GM23338 (cell line): ENCODE measurements around the gene RNF214. TPM values are rescaled to one million over a fixed set of nuclear protein-coding genes. Genes with fewer than 3 reads are reported as not detected.
A peak's percentile ranks its signal among the peaks of the same experiment; 100 is the strongest.
"Not testable (repeated sequence)": the region's sequence is repeated elsewhere in the genome, so short reads cannot be mapped to it uniquely, and the experiment has no call there.

Experiments used
- ATAC-seq: fragments of 200-7000 bp; cut with Tn5 transposase; 3 replicates; pipeline ENCODE4 v1.9.1; 2020
- DNase-seq: peaks from one replicate; pipeline ENCODE4 v3.0.0-alpha.2; 2015; ENCODE audit warnings: low spot score
- H2AFZ ChIP-seq: fragments of 200-600 bp; sonication (generic); 2 replicates; pipeline ENCODE4 v1.8.0; 2016; ENCODE audit warnings: antibody characterized with exemption, mild to moderate bottlenecking, moderate library complexity
- H3F3A ChIP-seq: fragments of 200-600 bp; sonication (generic); replicated peaks from 2 replicates; pipeline ENCODE4 v1.8.0; 2017; ENCODE audit warnings: antibody characterized with exemption, mixed run types, low read depth
- H3K27ac ChIP-seq: fragments of 200-600 bp; sonication (generic); 2 replicates; pipeline ENCODE4 v1.6.1; 2016; ENCODE audit warnings: low read depth
- H3K27me3 ChIP-seq: fragments of 200-600 bp; sonication (generic); 2 replicates; pipeline ENCODE4 v1.8.0; 2016; ENCODE audit warnings: mild to moderate bottlenecking, mixed run types, moderate library complexity; ENCODE audit not compliant: insufficient read depth
- H3K36me3 ChIP-seq: fragments of 200-600 bp; sonication (generic); 2 replicates; pipeline ENCODE4 v1.8.0; 2016; ENCODE audit warnings: mild to moderate bottlenecking; ENCODE audit not compliant: insufficient read depth
- H3K4me1 ChIP-seq: fragments of 200-600 bp; sonication (generic); 2 replicates; pipeline ENCODE4 v1.8.0; 2016; ENCODE audit warnings: mild to moderate bottlenecking, moderate library complexity; ENCODE audit not compliant: insufficient read depth
- H3K4me2 ChIP-seq: fragments of 200-600 bp; sonication (generic); 2 replicates; pipeline ENCODE4 v1.7.1; 2017; ENCODE audit warnings: mixed run types
- H3K4me3 ChIP-seq: fragments of 200-600 bp; sonication (generic); 2 replicates; pipeline ENCODE4 v1.6.1; 2016; ENCODE audit warnings: mixed run types
- H3K79me2 ChIP-seq: fragments of 200-600 bp; sonication (generic); replicated peaks from 2 replicates; pipeline ENCODE4 v1.8.0; 2017; ENCODE audit warnings: mild to moderate bottlenecking; ENCODE audit not compliant: insufficient read depth
- H3K9me2 ChIP-seq: fragments of 200-600 bp; sonication (generic); 2 replicates; pipeline ENCODE4 v1.8.0; 2017; ENCODE audit not compliant: insufficient read depth
- H4K20me1 ChIP-seq: fragments of 200-600 bp; sonication (generic); replicated peaks from 2 replicates; pipeline ENCODE4 v1.8.0; 2017; ENCODE audit warnings: mild to moderate bottlenecking; ENCODE audit not compliant: insufficient read depth
- H3K27ac Mint-ChIP-seq: 2 replicates; pipeline ENCODE4 v1.8.0; 2020; ENCODE audit warnings: inconsistent platforms, mild to moderate bottlenecking, moderate library complexity, mixed read lengths
- H3K27me3 Mint-ChIP-seq: 3 replicates; pipeline ENCODE4 v1.8.0; 2022; ENCODE audit warnings: low read depth, mild to moderate bottlenecking, moderate library complexity, mixed read lengths, inconsistent platforms; ENCODE audit not compliant: insufficient read depth, poor library complexity
- H3K36me3 Mint-ChIP-seq: 3 replicates; pipeline ENCODE4 v1.8.0; 2021; ENCODE audit warnings: low read depth, mild to moderate bottlenecking, inconsistent platforms, moderate library complexity, mixed read lengths
- H3K4me1 Mint-ChIP-seq: 3 replicates; pipeline ENCODE4 v1.8.0; 2020; ENCODE audit warnings: mild to moderate bottlenecking, inconsistent platforms, mixed read lengths
- H3K4me3 Mint-ChIP-seq: 3 replicates; pipeline ENCODE4 v1.8.0; 2021; ENCODE audit warnings: moderate library complexity, mild to moderate bottlenecking, inconsistent platforms, mixed read lengths
- H3K9me3 Mint-ChIP-seq: 3 replicates; pipeline ENCODE4 v1.8.0; 2020; ENCODE audit warnings: moderate library complexity, mild to moderate bottlenecking, inconsistent platforms, mixed read lengths
- CREB1 ChIP-seq: fragments of 250-450 bp; sonication (Bioruptor Pico); IDR thresholded peaks from 2 replicates; pipeline ENCODE4 v1.5.0; 2020; ENCODE audit warnings: low read depth, mild to moderate bottlenecking, moderate library complexity
- CTCF ChIP-seq, 2 experiments: fragments of 200-600 bp in 1 of 2; sonication (generic) in 1 of 2; conservative IDR thresholded peaks; 2 replicates each; pipeline versions ENCODE4 v1.5.1 to v1.6.1; 2016 to 2017; ENCODE audit warnings: antibody characterized with exemption in 2 of 2, low read depth in 2 of 2, mild to moderate bottlenecking in 2 of 2, moderate library complexity in 1 of 2
- ETS1 ChIP-seq: IDR thresholded peaks from 2 replicates; pipeline ENCODE4 v1.6.1; 2016; ENCODE audit warnings: antibody characterized with exemption
- EZH2phosphoT487 ChIP-seq: fragments of 200-600 bp; sonication (generic); IDR thresholded peaks from one replicate; pipeline ENCODE4 v1.8.1; 2018; ENCODE audit warnings: antibody characterized with exemption; ENCODE audit not compliant: unreplicated experiment
- POLR2AphosphoS5 ChIP-seq: IDR thresholded peaks from 2 replicates; pipeline ENCODE4 v1.6.1; 2016; ENCODE audit warnings: antibody characterized with exemption, low read depth
- long read RNA-seq: library from polyadenylated mRNA; unstranded; transcript quantifications from one replicate; pipeline ENCODE4 v2.0.0, GENCODE V29; 2020; ENCODE audit not compliant: unreplicated experiment
- polyA plus RNA-seq: library from polyadenylated mRNA; unstranded; fragments of >200 nt; fragmentation: Nextera tagmentation; extraction: Ambion mirVana; gene quantifications from 2 replicates; pipeline ENCODE4 v1.2.1, GENCODE V29; 2016
- total RNA-seq: library from RNA; depleted of rRNA; stranded (reverse); fragments of >200 nt; shearing (Covaris generic); gene quantifications from 2 replicates; pipeline ENCODE4 v1.2.3, GENCODE V29; 2014; rRNA removed

Gene RNF214
- total RNA-seq (19.4 and 23.5 TPM in 2 replicates), polyA plus RNA-seq (23.6 and 28.4 TPM in 2 replicates)
- long read RNA-seq, partial matches to known transcripts, result 6 of 9 reads
- long read RNA-seq, other reads (novel, unspliced or antisense), result 2 of 9 reads

GRCh38 chr11:117232092-117232878 lies at the start of gene RNF214:
Gene RNF214, plus strand, starts transcription at chr11:117232671. Its CDS starts 1,602 bp downstream, at chr11:117234273.
- H3K27me3 ChIP-seq, result no peaks in the 10 kb centered on the region
- H3K9me2 ChIP-seq, result no peaks in the 10 kb centered on the region
- peak within 1 kb of the TSS; percentile 97 for H3K4me2 ChIP-seq
- H2AFZ ChIP-seq, result peak within 1 kb of the TSS; percentile 100
- peak; percentile 87 for DNase-seq
- no peak for TF ChIP-seq POLR2AphosphoS5
- peak; percentile 69 to 70 for TF ChIP-seq CTCF (conservative IDR thresholded peaks at IDR 0.05; ENCODE audit: low read depth in 2 of 2)
- TF ChIP-seq ETS1, result peak; percentile 38; the same call in 1 of the 2 replicates
- Mint-ChIP-seq H3K27me3 (peaks cover 12% of the 10 kb centered on the region), H3K4me3 (peak within 1 kb of the TSS; percentile 95), H3K4me1 (peaks cover 25% of the 10 kb centered on the region), H3K27ac (peak within 1 kb of the TSS; percentile 96), H3K36me3 (peaks cover 13% of the 10 kb centered on the region; the same call in 2 of the 3 replicates), H3K9me3 (no peaks in the 10 kb centered on the region)
- 0 out of 2 replicates have a peak, but pooled peaks cover 4% of the 10 kb centered on the region for H3F3A ChIP-seq
- peak; percentile 88 for ATAC-seq
- H3K36me3 ChIP-seq, result no peaks in the 10 kb centered on the region
- peaks cover 7% of the 10 kb centered on the region; the same call in 1 of the 2 replicates for H4K20me1 ChIP-seq
- peak within 1 kb of the TSS; percentile 97 for H3K4me3 ChIP-seq
- H3K79me2 ChIP-seq, result peaks cover 44% of the 10 kb centered on the region
- H3K4me1 ChIP-seq, result peaks cover 7% of the 10 kb centered on the region
- H3K27ac ChIP-seq, result peak within 1 kb of the TSS; percentile 91; the same call in 1 of the 2 replicates

GRCh38 chr11:117183178-117183577 lies 49.3 kb upstream of the RNF214 start:
- H3K27me3 ChIP-seq, H3K4me3 Mint-ChIP-seq, H3K27ac Mint-ChIP-seq, H3K9me3 Mint-ChIP-seq, H3K36me3 ChIP-seq, H3K9me2 ChIP-seq, DNase-seq, H3K36me3 Mint-ChIP-seq, ATAC-seq, H3K27ac ChIP-seq, H3K79me2 ChIP-seq, H3K4me3 ChIP-seq, H3K4me2 ChIP-seq, H2AFZ ChIP-seq, H4K20me1 ChIP-seq: not testable (repeated sequence)
- H3F3A ChIP-seq, result peaks cover 14% of the 10 kb centered on the region; the same call in 1 of the 2 replicates
- H3K4me1 ChIP-seq, result peaks cover 18% of the 10 kb centered on the region
- peaks cover 20% of the 10 kb centered on the region for H3K4me1 Mint-ChIP-seq
- peaks cover 20% of the 10 kb centered on the region for H3K27me3 Mint-ChIP-seq

GRCh38 chr11:117183724-117184349 lies 48.6 kb upstream of the RNF214 start:
- Mint-ChIP-seq H3K9me3 (no peaks in the 10 kb centered on the region), H3K4me3 (no peak overlapping the region), H3K27ac (no peak overlapping the region), H3K36me3 (peaks cover 2% of the 10 kb centered on the region; the same call in 2 of the 3 replicates), H3K4me1 (peaks cover 20% of the 10 kb centered on the region), H3K27me3 (peaks cover 20% of the 10 kb centered on the region)
- H3K79me2 ChIP-seq, result peaks cover 5% of the 10 kb centered on the region; the same call in 1 of the 2 replicates
- H3K4me1 ChIP-seq, result peaks cover 18% of the 10 kb centered on the region
- DNase-seq, result no peak
- H3K36me3 ChIP-seq, result no peaks in the 10 kb centered on the region
- no peak for ATAC-seq
- H2AFZ ChIP-seq, result no peak overlapping the region
- no peak overlapping the region for H3K4me3 ChIP-seq
- no peak overlapping the region for H3K4me2 ChIP-seq
- H4K20me1 ChIP-seq, result no peaks in the 10 kb centered on the region
- peaks cover 12% of the 10 kb centered on the region; the same call in 1 of the 2 replicates for H3F3A ChIP-seq
- H3K9me2 ChIP-seq, result no peaks in the 10 kb centered on the region
- no peak overlapping the region for H3K27ac ChIP-seq
- H3K27me3 ChIP-seq, result no peaks in the 10 kb centered on the region
- TF ChIP-seq EZH2phosphoT487 (no peak), CREB1 (CRISPR knock-in tag) (no peak)
